Panc1 (cell line): ENCODE measurements around the gene DLG2.

Experiments
- CTCF ChIP-seq: fragments of 450-650 bp; IDR thresholded peaks from 2 replicates; pipeline ENCODE4 v1.5.1; 2017; ENCODE audit warnings: mild to moderate bottlenecking
- POLR2AphosphoS5 ChIP-seq: IDR thresholded peaks from 2 replicates; pipeline ENCODE4 v1.6.1; 2012; ENCODE audit warnings: mild to moderate bottlenecking, low read depth, low read length, moderate library complexity

GRCh38 chr11:84724256-84724655 lies 902.9 kb downstream of the DLG2 start:
- TF ChIP-seq CTCF (no peak), POLR2AphosphoS5 (no peak)
